ENCODE measurements around the gene SWAP70. TPM values are rescaled to one million over a fixed set of nuclear protein-coding genes. Genes with fewer than 3 reads are reported as not detected.

The SWAP70 gene
- total and polyA plus RNA-seq, 2 of the 8 experiments (the other 6 are each of a cell fraction or from before 2014, with no cell fraction given) = 14.8 to 37.5 TPM

- no peak for TF ChIP-seq CHD7 (IDR thresholded peaks at IDR 0.05; ENCODE audit: insufficient replicate concordance, low read length)
- no peak for TF ChIP-seq ASH2L (IDR thresholded peaks at IDR 0.05; ENCODE audit: low read length)
- TF ChIP-seq SIRT6 (IDR thresholded peaks at IDR 0.05; ENCODE audit: low read length) = no peak
Observed at GRCh38 chr11:9653871-9654270, 10.0 kb upstream of the SWAP70 start (continued).
